Measurements from ENCODE around the gene INAFM2. TPM values are rescaled to one million over a fixed set of nuclear protein-coding genes. Genes with fewer than 3 reads are reported as not detected.

Gene INAFM2
- total RNA-seq, 3 donors from 2014 or later: 15.6 to 120 (median 21.1) TPM

GRCh38 chr15:40347559-40348473 is 24.3 kb downstream of the INAFM2 start:
- Histone ChIP-seq H3K4me3 (no peak overlapping the region), H3K4me1 (ENCODE audit: low read depth) (peaks cover 51% of the 10 kb centered on the region), H3K9me3 (no peaks in the 10 kb centered on the region), H3K36me3 (ENCODE audit: low read depth) (no peaks in the 10 kb centered on the region)
- intact Hi-C loops (cut with DNase I, micrococcal nuclease): no loop called here
- DNase-seq (peak; percentile 88 to 90 (median 88)), ATAC-seq (peak; percentile 62)
- no peak for TF ChIP-seq CTCF (IDR thresholded peaks at IDR 0.05)

- DNase-seq (no peak), ATAC-seq (no peak)
- no peaks in the 10 kb centered on the region for H3K9me3 ChIP-seq
- no peaks in the 10 kb centered on the region for H3K36me3 ChIP-seq (ENCODE audit: low read depth)
- intact Hi-C loops (cut with DNase I, micrococcal nuclease): no loop called here
- no peak overlapping the region for H3K4me3 ChIP-seq
- TF ChIP-seq CTCF (IDR thresholded peaks at IDR 0.05): no peak
- H3K4me1 ChIP-seq (ENCODE audit: low read depth): peaks cover 45% of the 10 kb centered on the region
These were observed 25.0 kb downstream of the INAFM2 start for GRCh38 chr15:40348474-40348870.

GRCh38 chr15:40349163-40349562 is 25.7 kb downstream of the INAFM2 start:
- no peaks in the 10 kb centered on the region for H3K36me3 ChIP-seq (ENCODE audit: low read depth)
- DNase-seq (peak; percentile 73 to 79 (median 77)), ATAC-seq (peak; percentile 20)
- TF ChIP-seq CTCF (IDR thresholded peaks at IDR 0.05): no peak
- no peaks in the 10 kb centered on the region for H3K9me3 ChIP-seq
- intact Hi-C loops (cut with DNase I, micrococcal nuclease): no loop called here
- H3K4me1 ChIP-seq (ENCODE audit: low read depth): peaks cover 42% of the 10 kb centered on the region
- H3K4me3 ChIP-seq: no peak overlapping the region

GRCh38 chr15:40352281-40352901 is 28.9 kb downstream of the INAFM2 start:
- TF ChIP-seq CTCF (IDR thresholded peaks at IDR 0.05): no peak
- intact Hi-C loops (cut with DNase I, micrococcal nuclease): no loop called here
- DNase-seq: peak in 2 of 3 donors; percentile 46 to 58

GRCh38 chr15:40353697-40354096 is 30.2 kb downstream of the INAFM2 start:
- TF ChIP-seq CTCF (IDR thresholded peaks at IDR 0.05): no peak
- H3K4me1 ChIP-seq (ENCODE audit: low read depth): peaks cover 24% of the 10 kb centered on the region
- H3K9me3 ChIP-seq: no peaks in the 10 kb centered on the region
- no peaks in the 10 kb centered on the region for H3K36me3 ChIP-seq (ENCODE audit: low read depth)
- ATAC-seq (peak; percentile 52), DNase-seq (peak; percentile 81 to 87 (median 85))
- intact Hi-C loops (cut with DNase I, micrococcal nuclease): no loop called here
- no peak overlapping the region for H3K4me3 ChIP-seq

More at GRCh38 chr15:40352281-40352901, 28.9 kb downstream of the INAFM2 start:
- ATAC-seq: no peak
- Histone ChIP-seq H3K36me3 (ENCODE audit: low read depth) (no peaks in the 10 kb centered on the region), H3K9me3 (no peaks in the 10 kb centered on the region), H3K4me1 (ENCODE audit: low read depth) (peaks cover 31% of the 10 kb centered on the region), H3K4me3 (peak overlapping the region; percentile 59)

Measured in mucosa of descending colon (tissue), 3 donors.